T-helper 2 cell treated with Interferon-gamma antibody and Interleukin-4, amounts not matched to agents 5 μg/mL and 100 μg/mL, for 36 hours (primary cell): ENCODE measurements around the gene THEM5.
A peak's percentile ranks its signal among the peaks of the same experiment; 100 is the strongest.

ENCODE experiments used
- DNase-seq: peaks from one replicate; pipeline ENCODE4 v3.0.0; 2021; ENCODE audit warnings: low spot score
- H3K27ac Mint-ChIP-seq: one replicate; pipeline ENCODE4 v1.8.0; 2021; ENCODE audit warnings: mild to moderate bottlenecking, mixed read lengths
- H3K27me3 Mint-ChIP-seq: one replicate; pipeline ENCODE4 v1.8.0; 2021; ENCODE audit warnings: low read depth, mixed read lengths
- H3K36me3 Mint-ChIP-seq: one replicate; pipeline ENCODE4 v1.8.0; 2021; ENCODE audit warnings: low read depth, mixed read lengths
- H3K4me1 Mint-ChIP-seq: one replicate; pipeline ENCODE4 v1.8.0; 2021; ENCODE audit warnings: low read depth, mixed read lengths
- H3K4me3 Mint-ChIP-seq: one replicate; pipeline ENCODE4 v1.8.0; 2022; ENCODE audit warnings: mild to moderate bottlenecking, moderate library complexity, mixed read lengths
- H3K9me3 Mint-ChIP-seq: one replicate; pipeline ENCODE4 v1.8.0; 2021; ENCODE audit warnings: mixed read lengths

The THEM5 gene

GRCh38 chr1:151840421-151840820 lies 13.1 kb downstream of the THEM5 start:
- Mint-ChIP-seq H3K27ac (peak overlapping the region; percentile 10), H3K4me1 (peaks cover 44% of the 10 kb centered on the region), H3K36me3 (no peaks in the 10 kb centered on the region), H3K9me3 (no peaks in the 10 kb centered on the region), H3K27me3 (peaks cover 3% of the 10 kb centered on the region), H3K4me3 (peak overlapping the region; percentile 79)
- DNase-seq, result no peak

GRCh38 chr1:151839457-151840403 lies 13.8 kb downstream of the THEM5 start, which contains the start of gene C2CD4D:
Gene C2CD4D, minus strand, starts transcription at chr1:151839820. Its CDS starts 831 bp downstream, at chr1:151838989.
- Mint-ChIP-seq H3K27ac (peak within 1 kb of the TSS; percentile 75), H3K27me3 (peaks cover 3% of the 10 kb centered on the region), H3K9me3 (no peaks in the 10 kb centered on the region), H3K4me1 (peaks cover 41% of the 10 kb centered on the region), H3K4me3 (peak within 1 kb of the TSS; percentile 79), H3K36me3 (no peaks in the 10 kb centered on the region)
- DNase-seq, result peak; percentile 71

- Mint-ChIP-seq H3K36me3 (no peaks in the 10 kb centered on the region), H3K4me1 (peaks cover 44% of the 10 kb centered on the region), H3K9me3 (no peaks in the 10 kb centered on the region), H3K4me3 (peak overlapping the region; percentile 79), H3K27ac (peak overlapping the region; percentile 75), H3K27me3 (peaks cover 3% of the 10 kb centered on the region)
- DNase-seq, result no peak
These were observed 14.5 kb downstream of the THEM5 start for GRCh38 chr1:151839082-151839412.

DNA sequence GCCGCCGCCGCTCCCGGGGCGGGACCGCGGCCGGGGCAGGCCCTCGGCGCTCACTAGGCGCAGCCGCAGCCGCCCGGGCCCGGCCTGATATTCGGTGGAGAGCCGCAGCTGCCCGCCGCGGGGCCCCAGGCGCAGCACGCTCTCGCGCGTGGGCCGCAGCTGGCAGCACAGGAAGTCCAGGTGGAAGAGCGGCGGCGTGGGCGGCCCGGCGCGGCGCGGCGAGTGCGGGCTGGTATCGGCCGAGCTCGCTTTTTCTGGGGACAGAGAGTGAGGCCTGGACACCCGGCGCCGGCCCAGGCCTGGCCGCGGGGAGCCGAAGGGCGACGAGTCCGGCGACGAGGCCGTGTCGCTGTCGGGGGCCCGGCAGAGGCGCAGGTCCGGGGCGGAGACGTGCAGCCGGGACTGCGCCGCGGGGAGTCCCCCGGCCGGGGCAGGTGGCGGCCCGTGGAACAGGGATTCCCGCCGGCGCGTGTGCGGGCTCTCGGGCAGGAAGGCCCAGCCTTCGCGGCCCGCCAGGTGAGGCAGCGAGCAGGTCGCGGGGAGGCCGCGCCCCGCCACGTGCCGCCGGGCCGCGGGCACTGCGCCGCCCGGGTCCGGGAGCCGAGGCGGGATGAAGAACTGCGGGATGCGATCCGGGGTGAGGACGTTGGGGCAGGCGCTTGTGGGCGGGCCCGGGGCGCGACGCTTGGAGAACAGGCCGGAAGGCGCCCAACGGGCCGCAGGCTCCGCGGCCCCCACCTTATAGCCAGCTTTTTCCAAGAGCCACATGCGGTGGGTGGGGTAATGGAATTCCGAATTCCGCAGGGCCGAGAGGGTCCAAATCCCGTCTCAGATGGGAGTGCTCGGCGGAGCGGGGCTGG lies 15.1 kb downstream of the THEM5 start:
- H3K4me3 Mint-ChIP-seq, result peak overlapping the region; percentile 79
- peaks cover 50% of the 10 kb centered on the region for H3K4me1 Mint-ChIP-seq
- no peaks in the 10 kb centered on the region for H3K36me3 Mint-ChIP-seq
- peaks cover 3% of the 10 kb centered on the region for H3K27me3 Mint-ChIP-seq
- no peaks in the 10 kb centered on the region for H3K9me3 Mint-ChIP-seq
- H3K27ac Mint-ChIP-seq, result peak overlapping the region; percentile 75
- peak; percentile 68 for DNase-seq

DNA sequence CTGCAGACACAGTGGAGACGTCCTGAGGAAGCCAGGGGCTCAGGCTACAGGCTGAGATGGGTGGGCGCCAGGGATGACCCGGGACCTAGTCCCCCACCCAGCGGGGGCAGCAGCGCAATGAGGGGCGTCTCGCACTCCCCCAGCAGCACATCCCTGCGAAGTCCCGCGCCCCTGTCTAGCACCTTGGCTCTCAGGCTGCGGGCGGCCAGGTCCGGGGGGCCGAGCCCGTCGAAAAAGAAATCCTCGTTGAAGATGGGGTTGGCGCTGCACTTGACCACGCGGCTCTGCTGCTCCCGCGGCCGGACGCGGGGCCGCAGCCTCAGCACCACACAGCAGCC lies 15.7 kb downstream of the THEM5 start:
- peak overlapping the region; percentile 88 for H3K4me3 Mint-ChIP-seq
- H3K4me1 Mint-ChIP-seq, result peaks cover 54% of the 10 kb centered on the region
- no peak for DNase-seq
- peaks cover 3% of the 10 kb centered on the region for H3K27me3 Mint-ChIP-seq
- no peaks in the 10 kb centered on the region for H3K9me3 Mint-ChIP-seq
- no peaks in the 10 kb centered on the region for H3K36me3 Mint-ChIP-seq
- peak overlapping the region; percentile 89 for H3K27ac Mint-ChIP-seq

DNA sequence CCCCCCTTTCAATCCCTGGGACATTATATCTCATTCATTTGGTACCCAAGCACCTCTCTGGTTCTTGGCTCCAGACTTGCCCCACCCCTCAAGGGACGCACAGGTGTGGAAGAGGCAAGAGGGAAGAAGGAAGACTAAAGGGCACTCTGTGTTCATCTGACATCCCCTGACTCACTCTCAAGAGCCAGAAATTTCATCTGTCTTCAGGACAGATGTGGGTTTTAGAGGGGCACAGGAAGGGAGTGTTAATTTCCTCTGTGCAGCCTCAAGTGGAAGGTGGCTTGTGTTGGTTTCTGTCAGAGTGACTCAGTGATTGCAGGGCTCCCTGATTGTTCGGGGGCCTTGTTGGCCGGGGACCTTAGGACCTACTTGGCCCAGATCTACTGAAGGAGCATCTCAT lies 16.3 kb downstream of the THEM5 start:
- peak overlapping the region; percentile 89 for H3K27ac Mint-ChIP-seq
- H3K9me3 Mint-ChIP-seq, result no peaks in the 10 kb centered on the region
- H3K4me3 Mint-ChIP-seq, result peak overlapping the region; percentile 88
- peak; percentile 24 for DNase-seq
- peaks cover 3% of the 10 kb centered on the region for H3K27me3 Mint-ChIP-seq
- no peaks in the 10 kb centered on the region for H3K36me3 Mint-ChIP-seq
- H3K4me1 Mint-ChIP-seq, result peaks cover 55% of the 10 kb centered on the region

GRCh38 chr1:151835596-151835995 lies 17.9 kb downstream of the THEM5 start:
- no peak for DNase-seq
- H3K9me3 Mint-ChIP-seq, result no peaks in the 10 kb centered on the region
- H3K27me3 Mint-ChIP-seq, result peaks cover 3% of the 10 kb centered on the region
- peaks cover 55% of the 10 kb centered on the region for H3K4me1 Mint-ChIP-seq
- H3K4me3 Mint-ChIP-seq, result no peak overlapping the region
- no peaks in the 10 kb centered on the region for H3K36me3 Mint-ChIP-seq
- no peak overlapping the region for H3K27ac Mint-ChIP-seq

- peak overlapping the region; percentile 50 for H3K27ac Mint-ChIP-seq
- no peaks in the 10 kb centered on the region for H3K9me3 Mint-ChIP-seq
- DNase-seq, result peak; percentile 27
- peaks cover 3% of the 10 kb centered on the region for H3K27me3 Mint-ChIP-seq
- peaks cover 56% of the 10 kb centered on the region for H3K4me1 Mint-ChIP-seq
- H3K4me3 Mint-ChIP-seq, result peak overlapping the region; percentile 19
- no peaks in the 10 kb centered on the region for H3K36me3 Mint-ChIP-seq
These were observed 19.3 kb downstream of the THEM5 start for GRCh38 chr1:151834239-151834638.

DNA sequence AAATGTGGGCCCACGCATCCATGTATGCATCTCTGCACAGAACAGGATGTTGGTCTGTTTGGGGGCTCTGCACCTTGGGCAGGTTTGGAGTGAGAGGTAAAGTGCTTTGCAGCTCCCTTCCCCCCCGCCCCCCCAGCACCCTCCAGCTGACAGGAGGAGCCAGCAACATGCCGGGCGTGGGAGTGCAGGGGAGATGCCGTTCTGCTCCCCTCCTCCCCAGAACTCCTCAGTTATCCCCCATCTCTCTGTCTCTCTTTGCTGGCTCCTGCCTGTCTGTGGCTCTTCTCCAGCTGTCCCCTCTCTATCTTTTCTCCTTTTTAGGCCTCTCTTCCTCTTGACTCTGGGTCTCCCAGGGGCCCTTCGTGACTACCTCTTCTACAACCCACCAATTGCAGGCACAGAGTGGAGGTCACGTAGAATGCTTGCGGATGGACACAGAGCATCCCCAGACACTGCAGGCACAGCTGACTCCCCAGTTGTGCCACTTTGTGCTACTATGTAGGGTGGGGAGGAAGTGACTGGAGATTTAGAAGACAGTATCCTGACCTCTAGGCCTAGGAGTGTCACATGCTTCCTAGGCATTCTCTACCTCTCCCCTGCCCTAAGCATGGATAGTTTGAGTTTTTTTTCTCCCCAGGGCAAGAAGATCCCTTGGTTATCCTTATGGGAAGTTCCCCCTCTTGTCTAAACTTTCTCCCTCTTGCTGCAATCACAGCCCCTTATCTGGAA lies 20.2 kb downstream of the THEM5 start:
- Mint-ChIP-seq H3K36me3 (no peaks in the 10 kb centered on the region), H3K27ac (peak overlapping the region; percentile 50), H3K4me3 (peak overlapping the region; percentile 19), H3K9me3 (no peaks in the 10 kb centered on the region), H3K4me1 (peaks cover 59% of the 10 kb centered on the region), H3K27me3 (peaks cover 3% of the 10 kb centered on the region)
- DNase-seq, result no peak

DNA sequence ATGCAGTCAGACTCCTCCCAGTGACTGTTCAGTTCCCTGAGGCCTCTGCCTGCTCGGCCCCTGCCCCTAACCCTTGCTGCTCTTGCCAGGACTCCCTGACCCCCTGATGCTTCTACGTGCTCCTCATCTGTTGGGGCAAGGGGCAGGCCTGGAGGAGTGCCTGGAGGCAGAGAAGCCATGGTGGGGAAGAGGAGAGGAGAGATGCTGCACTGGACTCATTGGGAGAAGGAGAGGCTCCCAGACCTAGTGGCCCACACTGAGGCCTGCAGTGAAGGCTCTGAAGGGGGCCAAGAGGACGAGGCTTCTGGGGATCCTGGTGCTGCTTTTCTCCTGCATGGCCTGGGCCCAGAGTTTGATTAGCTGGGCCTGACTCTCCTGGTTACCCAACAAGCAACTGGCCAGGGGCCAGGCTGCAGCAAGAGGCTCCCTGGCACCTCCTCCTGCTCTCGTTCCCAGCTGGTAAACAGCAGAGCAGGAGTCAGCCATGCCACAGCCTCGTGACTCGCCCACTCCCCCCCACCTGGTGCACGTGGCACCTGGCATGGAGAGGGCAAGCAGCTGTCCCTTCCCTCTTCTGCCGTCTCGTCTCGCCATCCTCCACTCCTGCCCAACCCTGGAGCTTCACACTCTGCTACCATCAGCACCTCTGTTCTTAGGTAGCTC lies 21.1 kb downstream of the THEM5 start:
- Mint-ChIP-seq H3K9me3 (no peaks in the 10 kb centered on the region), H3K4me3 (no peak overlapping the region), H3K4me1 (peaks cover 63% of the 10 kb centered on the region), H3K27me3 (peaks cover under 1% of the 10 kb centered on the region), H3K36me3 (no peaks in the 10 kb centered on the region), H3K27ac (peak overlapping the region; percentile 57)
- no peak for DNase-seq

- no peaks in the 10 kb centered on the region for H3K36me3 Mint-ChIP-seq
- H3K27me3 Mint-ChIP-seq, result no peaks in the 10 kb centered on the region
- peak within 1 kb of the TSS; percentile 86 for H3K27ac Mint-ChIP-seq
- peak within 1 kb of the TSS; percentile 33 for H3K4me3 Mint-ChIP-seq
- peaks cover 54% of the 10 kb centered on the region for H3K4me1 Mint-ChIP-seq
- DNase-seq, result no peak
- no peaks in the 10 kb centered on the region for H3K9me3 Mint-ChIP-seq
These were observed 21.9 kb downstream of the THEM5 start, which contains the start of gene RORC for GRCh38 chr1:151831605-151832004. Gene RORC, minus strand, starts transcription at chr1:151831802. Its CDS starts 38 bp downstream, at chr1:151831764.

- no peaks in the 10 kb centered on the region for H3K27me3 Mint-ChIP-seq
- peak overlapping the region; percentile 33 for H3K4me3 Mint-ChIP-seq
- no peak for DNase-seq
- H3K36me3 Mint-ChIP-seq, result no peaks in the 10 kb centered on the region
- H3K27ac Mint-ChIP-seq, result peak overlapping the region; percentile 86
- no peaks in the 10 kb centered on the region for H3K9me3 Mint-ChIP-seq
- peaks cover 53% of the 10 kb centered on the region for H3K4me1 Mint-ChIP-seq
These were observed 22.3 kb downstream of the THEM5 start for GRCh38 chr1:151831256-151831591.

DNA sequence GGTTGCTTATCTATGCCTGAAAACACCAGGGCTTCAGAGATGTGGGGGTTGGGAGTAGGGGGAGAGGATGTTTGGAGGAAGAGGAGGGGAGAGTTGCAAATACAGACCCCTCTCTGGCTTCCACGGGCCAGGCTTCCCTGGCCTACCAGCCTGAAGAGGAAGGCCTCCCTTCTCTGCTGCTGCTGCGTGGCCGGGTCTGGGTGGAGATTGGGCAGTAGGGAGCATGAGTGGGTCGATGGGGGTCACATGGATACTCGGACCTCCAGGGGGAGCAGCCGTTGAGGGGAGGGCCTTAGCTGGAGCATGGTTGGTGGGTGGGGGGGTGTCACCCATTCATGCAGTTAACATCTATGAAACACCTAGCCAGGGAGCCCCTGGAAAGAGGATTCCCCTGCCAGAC lies 23.5 kb downstream of the THEM5 start:
- H3K9me3 Mint-ChIP-seq, result no peaks in the 10 kb centered on the region
- H3K27me3 Mint-ChIP-seq, result no peaks in the 10 kb centered on the region
- H3K4me1 Mint-ChIP-seq, result peaks cover 50% of the 10 kb centered on the region
- peak overlapping the region; percentile 86 for H3K27ac Mint-ChIP-seq
- no peaks in the 10 kb centered on the region for H3K36me3 Mint-ChIP-seq
- no peak for DNase-seq
- peak overlapping the region; percentile 62 for H3K4me3 Mint-ChIP-seq
